GM21528 (cell line): ENCODE measurements around the gene DIRAS1.
A peak's percentile ranks its signal among the peaks of the same experiment; 100 is the strongest.

Experiments used
- ATAC-seq: cut with Tn5 transposase; IDR thresholded peaks from one replicate; pipeline ENCODE4 v1.9.1; 2021; ENCODE audit warnings: mild to moderate bottlenecking, moderate library complexity; ENCODE audit not compliant: unreplicated experiment, low FRiP score

The DIRAS1 gene

GRCh38 chr19:2755811-2756210 is 34.6 kb upstream of the DIRAS1 start:
- ATAC-seq = no peak

- no peak for ATAC-seq
Measured at GRCh38 chr19:2755448-2755705, 34.2 kb upstream of the DIRAS1 start.

- no peak for ATAC-seq
Measured at GRCh38 chr19:2754659-2755447, 33.7 kb upstream of the DIRAS1 start.

GRCh38 chr19:2751438-2751830 is 30.3 kb upstream of the DIRAS1 start:
- ATAC-seq = no peak

- no peak for ATAC-seq
Measured at GRCh38 chr19:2750808-2751437, 29.8 kb upstream of the DIRAS1 start.

- no peak for ATAC-seq
Measured at GRCh38 chr19:2747349-2747748, 26.2 kb upstream of the DIRAS1 start.

GRCh38 chr19:2744113-2744512 is 22.9 kb upstream of the DIRAS1 start:
- ATAC-seq = no peak

- no peak for ATAC-seq
Measured at GRCh38 chr19:2743099-2743498, 21.9 kb upstream of the DIRAS1 start.

- ATAC-seq = no peak
Measured at GRCh38 chr19:2740314-2740656, 19.1 kb upstream of the DIRAS1 start.

- ATAC-seq = peak; percentile 90
Measured at GRCh38 chr19:2739602-2740313, 18.6 kb upstream of the DIRAS1 start, which contains the start of gene SLC39A3. SLC39A3 (minus strand) TSS chr19:2740017; CDS start chr19:2737257, 2,760 bp downstream.

GRCh38 chr19:2736550-2737190 is 15.5 kb upstream of the DIRAS1 start:
- ATAC-seq = no peak

- no peak for ATAC-seq
Measured at GRCh38 chr19:2735374-2735773, 14.2 kb upstream of the DIRAS1 start.

- ATAC-seq = no peak
Measured at GRCh38 chr19:2734589-2735288, 13.6 kb upstream of the DIRAS1 start.

GRCh38 chr19:2733930-2734588 is 12.9 kb upstream of the DIRAS1 start:
- no peak for ATAC-seq

GRCh38 chr19:2732883-2733282 is 11.7 kb upstream of the DIRAS1 start:
- ATAC-seq = no peak

GRCh38 chr19:2732157-2732725 is 11.1 kb upstream of the DIRAS1 start:
- no peak for ATAC-seq

- no peak for ATAC-seq
Measured at GRCh38 chr19:2731181-2731995, 10.2 kb upstream of the DIRAS1 start.

GRCh38 chr19:2729943-2730818 is 9.0 kb upstream of the DIRAS1 start:
- no peak for ATAC-seq
